Fibroblast of lung (primary cell): ENCODE data around the gene EFS. TPM values are rescaled to one million over a fixed set of nuclear protein-coding genes. Genes with fewer than 3 reads are reported as not detected.

Source experiments
- DNase-seq, 2 donors: peaks; one replicate each; pipeline versions ENCODE4 v3.0.0 to v3.0.0-alpha.2; 2010; ENCODE audit warnings: low read depth in 2 of 2
- H2AFZ ChIP-seq: 2 replicates; pipeline ENCODE4 v1.5.1; 2012; ENCODE audit warnings: low read length, control low read depth, inconsistent platforms
- H3K27ac ChIP-seq: 2 replicates; pipeline ENCODE4 v1.5.1; 2011; ENCODE audit warnings: low read length, control low read depth; ENCODE audit not compliant: insufficient read depth
- H3K27me3 ChIP-seq: 2 replicates; pipeline ENCODE4 v1.5.1; 2011; ENCODE audit warnings: mild to moderate bottlenecking, low read length; ENCODE audit not compliant: control insufficient read depth, insufficient read depth
- H3K36me3 ChIP-seq: 2 replicates; pipeline ENCODE4 v1.5.1; 2011; ENCODE audit warnings: low read length; ENCODE audit not compliant: control insufficient read depth, insufficient read depth
- H3K4me1 ChIP-seq: 2 replicates; pipeline ENCODE4 v1.5.1; 2011; ENCODE audit warnings: low read length; ENCODE audit not compliant: control insufficient read depth, insufficient read depth; ENCODE audit errors: extremely low read depth
- H3K4me2 ChIP-seq: 2 replicates; pipeline ENCODE4 v1.5.1; 2011; ENCODE audit warnings: low read length, control low read depth; ENCODE audit not compliant: insufficient read depth; ENCODE audit errors: extremely low read depth
- H3K4me3 ChIP-seq, 4 experiments: fragments of 200-600 bp in 1 of 4; sonication (generic) in 1 of 4; replicated peaks in 1 of 4; 2 replicates each; pipeline ENCODE4 v1.5.1; 2011 to 2016; ENCODE audit warnings: low read length in 4 of 4, low read depth in 3 of 4, mild to moderate bottlenecking in 3 of 4, control low read depth in 2 of 4, inconsistent platforms in 1 of 4, mixed read lengths in 1 of 4; ENCODE audit not compliant: insufficient read depth in 1 of 4; ENCODE audit errors: control extremely low read depth in 1 of 4
- H3K79me2 ChIP-seq: 2 replicates; pipeline ENCODE4 v1.5.1; 2012; ENCODE audit warnings: mild to moderate bottlenecking, low read length, inconsistent platforms; ENCODE audit not compliant: control insufficient read depth, insufficient read depth
- H3K9ac ChIP-seq: 2 replicates; pipeline ENCODE4 v1.5.1; 2011; ENCODE audit warnings: mild to moderate bottlenecking, low read length, control low read depth; ENCODE audit not compliant: insufficient read depth
- H3K9me3 ChIP-seq: 2 replicates; pipeline ENCODE4 v1.5.1; 2012; ENCODE audit warnings: low read depth, low read length; ENCODE audit not compliant: control insufficient read depth, insufficient read depth
- H4K20me1 ChIP-seq: 2 replicates; pipeline ENCODE4 v1.5.1; 2011; ENCODE audit warnings: low read length; ENCODE audit not compliant: control insufficient read depth, insufficient read depth; ENCODE audit errors: extremely low read depth
- CTCF ChIP-seq, 2 donors: IDR thresholded peaks in 1 of 2; conservative IDR thresholded peaks in 1 of 2; 1 replicate in 1 of 2; 2 replicates in 1 of 2; pipeline ENCODE4 v1.5.1; 2011 to 2012; ENCODE audit warnings: low read length in 2 of 2, control low read depth in 1 of 2, inconsistent platforms in 1 of 2, low read depth in 1 of 2, mild to moderate bottlenecking in 1 of 2
- EZH2 ChIP-seq: IDR thresholded peaks from 2 replicates; pipeline ENCODE4 v1.5.1; 2012; ENCODE audit warnings: low read length, control low read depth, mild to moderate bottlenecking; ENCODE audit errors: missing control alignments
- polyA plus RNA-seq, 2 donors: library from polyadenylated mRNA; depleted of rRNA in 1 of 2; stranded (reverse) in 1 of 2; unstranded in 1 of 2; fragments of >200 nt; gene quantifications; 2 replicates each; pipeline ENCODE4 v1.2.1, GENCODE V29; 2011 to 2012; ENCODE audit warnings: missing spikeins in 1 of 2
- total RNA-seq: library from RNA; depleted of rRNA; stranded (reverse); fragments of >200 nt; gene quantifications from 2 replicates; pipeline ENCODE4 v1.2.1, GENCODE V29; 2014

EFS gene
- total and polyA plus RNA-seq, 2 donors (not counting 1 experiment from before 2014, with no cell fraction given): 2.3 to 12.2 TPM

- TF ChIP-seq CTCF (conservative IDR thresholded peaks at IDR 0.05 in 1 of 2, IDR thresholded peaks at IDR 0.05 in 1 of 2; ENCODE audit: low read depth in 1 of 2, low read length in 2 of 2) (no peak), EZH2 (no peak)
- no peak for DNase-seq
- Histone ChIP-seq H3K4me1 (no peaks in the 10 kb centered on the region), H3K27me3 (peaks cover 2% of the 10 kb centered on the region), H3K4me3 (no peak overlapping the region), H3K36me3 (no peaks in the 10 kb centered on the region), H3K9me3 (no peaks in the 10 kb centered on the region), H3K9ac (no peak overlapping the region), H3K79me2 (no peaks in the 10 kb centered on the region), H3K27ac (no peak overlapping the region), H2AFZ (no peak overlapping the region), H4K20me1 (no peaks in the 10 kb centered on the region), H3K4me2 (no peak overlapping the region)
These were observed 11.6 kb downstream of the EFS start for GRCh38 chr14:23353433-23353780.

GRCh38 chr14:23352506-23353432, 12.2 kb downstream of the EFS start, which contains the start of gene SLC22A17:
SLC22A17 (minus strand) TSS chr14:23352887.
- H3K4me3 ChIP-seq: peak within 1 kb of the TSS; percentile 48 to 74 (median 58)
- H3K4me1 ChIP-seq: no peaks in the 10 kb centered on the region
- DNase-seq: peak; percentile 88 to 89
- H3K9ac ChIP-seq: peak within 1 kb of the TSS; percentile 41
- peaks cover 2% of the 10 kb centered on the region for H3K27me3 ChIP-seq
- no peaks in the 10 kb centered on the region for H3K79me2 ChIP-seq
- TF ChIP-seq CTCF (conservative IDR thresholded peaks at IDR 0.05 in 1 of 2, IDR thresholded peaks at IDR 0.05 in 1 of 2; ENCODE audit: low read depth in 1 of 2, low read length in 2 of 2) (peak; percentile 16 to 23), EZH2 (no peak)
- no peaks in the 10 kb centered on the region for H4K20me1 ChIP-seq
- H3K27ac ChIP-seq: no peak within 1 kb of the TSS
- H2AFZ ChIP-seq: peak within 1 kb of the TSS; percentile 60
- no peaks in the 10 kb centered on the region for H3K36me3 ChIP-seq
- H3K9me3 ChIP-seq: no peaks in the 10 kb centered on the region
- peak within 1 kb of the TSS; percentile 75 for H3K4me2 ChIP-seq

GRCh38 chr14:23351681-23352505, 13.1 kb downstream of the EFS start:
- Histone ChIP-seq H3K4me1 (no peaks in the 10 kb centered on the region), H2AFZ (peak overlapping the region; percentile 60), H3K4me2 (peak overlapping the region; percentile 75), H3K27ac (no peak overlapping the region), H3K79me2 (no peaks in the 10 kb centered on the region), H3K36me3 (no peaks in the 10 kb centered on the region), H3K4me3 (peak overlapping the region; percentile 48 to 74 (median 58)), H3K27me3 (peaks cover 2% of the 10 kb centered on the region), H3K9ac (peak overlapping the region; percentile 41), H3K9me3 (no peaks in the 10 kb centered on the region), H4K20me1 (no peaks in the 10 kb centered on the region)
- TF ChIP-seq EZH2 (peak; percentile 19), CTCF (conservative IDR thresholded peaks at IDR 0.05 in 1 of 2, IDR thresholded peaks at IDR 0.05 in 1 of 2; ENCODE audit: low read depth in 1 of 2, low read length in 2 of 2) (no peak)
- peak in 1 of 2 donors; percentile 12 for DNase-seq
